Measurements from ENCODE around the gene ELFN2.

DNA sequence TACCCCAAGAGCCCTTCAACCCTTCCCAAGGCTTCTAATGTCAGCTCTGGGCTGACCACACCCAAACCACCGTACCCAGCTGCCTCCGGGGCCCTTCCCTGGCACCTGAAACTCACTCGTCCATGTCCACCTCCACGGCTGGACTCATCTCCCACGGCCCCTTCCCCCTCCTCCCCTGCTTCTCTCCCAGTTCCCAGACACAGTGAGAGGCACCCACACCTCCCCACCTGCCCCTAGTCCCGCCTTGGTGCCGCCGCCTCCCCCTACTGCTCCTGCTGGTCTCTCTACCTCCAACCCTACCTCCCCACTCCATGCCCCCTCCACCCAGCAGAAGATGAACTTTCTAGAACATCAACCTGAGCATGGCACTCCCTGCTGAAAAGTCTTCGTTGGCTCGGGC is 39.5 kb downstream of the ELFN2 start:
- no peak for TF ChIP-seq REST (IDR thresholded peaks at IDR 0.05; ENCODE audit: low read depth)
- TF ChIP-seq YY1 (IDR thresholded peaks at IDR 0.05; ENCODE audit: low read depth) = no peak
- TF ChIP-seq, protein P1, sequence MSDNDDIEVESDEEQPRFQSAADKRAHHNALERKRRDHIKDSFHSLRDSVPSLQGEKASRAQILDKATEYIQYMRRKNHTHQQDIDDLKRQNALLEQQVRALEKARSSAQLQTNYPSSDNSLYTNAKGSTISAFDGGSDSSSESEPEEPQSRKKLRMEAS (IDR thresholded peaks at IDR 0.05) = no peak
- TF ChIP-seq, protein P2, sequence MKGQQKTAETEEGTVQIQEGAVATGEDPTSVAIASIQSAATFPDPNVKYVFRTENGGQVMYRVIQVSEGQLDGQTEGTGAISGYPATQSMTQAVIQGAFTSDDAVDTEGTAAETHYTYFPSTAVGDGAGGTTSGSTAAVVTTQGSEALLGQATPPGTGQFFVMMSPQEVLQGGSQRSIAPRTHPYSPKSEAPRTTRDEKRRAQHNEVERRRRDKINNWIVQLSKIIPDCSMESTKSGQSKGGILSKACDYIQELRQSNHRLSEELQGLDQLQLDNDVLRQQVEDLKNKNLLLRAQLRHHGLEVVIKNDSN (IDR thresholded peaks at IDR 0.05) = no peak
- TF ChIP-seq RAD21 (IDR thresholded peaks at IDR 0.05; ENCODE audit: low read depth) = no peak
- no peak for TF ChIP-seq EGR1 (IDR thresholded peaks at IDR 0.05)

Data from Ishikawa (cell line).